Subcutaneous abdominal adipose tissue (tissue), 5 donors: ENCODE data around the gene RTEL1.
"Not testable (repeated sequence)": the region's sequence is repeated elsewhere in the genome, so short reads cannot be mapped to it uniquely, and the experiment has no call there.

Experiments
- H3K27ac ChIP-seq: one replicate; pipeline ENCODE4 v1.7.0; 2013; ENCODE audit warnings: low read depth, mild to moderate bottlenecking, inconsistent platforms, low read length, moderate library complexity
- H3K27me3 ChIP-seq, 5 donors: one replicate each; pipeline ENCODE4 v1.7.0; 2013; ENCODE audit warnings: low read length in 5 of 5, inconsistent platforms in 1 of 5; ENCODE audit not compliant: control insufficient read depth in 5 of 5, insufficient read depth in 4 of 5
- H3K36me3 ChIP-seq, 5 donors: one replicate each; pipeline ENCODE4 v1.7.0; 2013; ENCODE audit warnings: low read length in 5 of 5; ENCODE audit not compliant: control insufficient read depth in 5 of 5, insufficient read depth in 5 of 5
- H3K4me1 ChIP-seq, 5 donors: one replicate each; pipeline ENCODE4 v1.7.0; 2013; ENCODE audit warnings: low read length in 5 of 5, mild to moderate bottlenecking in 3 of 5, moderate library complexity in 1 of 5; ENCODE audit not compliant: control insufficient read depth in 5 of 5, insufficient read depth in 5 of 5
- H3K4me3 ChIP-seq, 5 donors: one replicate each; pipeline ENCODE4 v1.7.0; 2013; ENCODE audit warnings: low read length in 5 of 5, low read depth in 1 of 5
- H3K9ac ChIP-seq, 5 donors: one replicate each; pipeline ENCODE4 v1.7.0; 2013; ENCODE audit warnings: low read length in 5 of 5, mild to moderate bottlenecking in 4 of 5, moderate library complexity in 3 of 5
- H3K9me3 ChIP-seq, 5 donors: one replicate each; pipeline ENCODE4 v1.7.0; 2013; ENCODE audit warnings: low read length in 5 of 5; ENCODE audit not compliant: control insufficient read depth in 5 of 5
- donor health status: healthy.
- donor health status: healthy.
- donor health status: healthy.
- donor health status: healthy.
- donor health status: healthy.

The RTEL1 gene

DNA sequence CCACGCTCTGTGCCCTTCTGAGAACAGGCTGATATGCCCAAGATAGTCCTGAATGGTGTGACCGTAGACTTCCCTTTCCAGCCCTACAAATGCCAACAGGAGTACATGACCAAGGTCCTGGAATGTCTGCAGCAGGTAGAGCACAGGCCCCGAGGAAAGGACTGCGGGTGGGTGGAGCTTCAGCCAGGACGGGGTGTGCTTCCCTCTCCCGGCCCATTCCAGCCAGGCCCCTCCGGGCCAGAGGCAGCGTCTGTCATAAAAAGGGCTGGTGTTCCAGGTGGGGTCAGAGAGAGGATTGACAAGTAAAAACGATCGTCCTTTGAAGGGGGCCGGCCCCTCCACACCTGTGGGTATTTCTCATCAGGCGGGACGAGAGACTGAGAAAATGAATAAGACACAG, 1.3 kb downstream of the RTEL1 start:
- Histone ChIP-seq H3K27ac (peak overlapping the region; percentile 92), H3K27me3 (peaks cover 0 to 6% (median 0%) of the 10 kb centered on the region in 5 donors), H3K9ac (peak overlapping the region; percentile 3 to 91 (median 90)), H3K4me1 (peaks cover 6 to 26% (median 24%) of the 10 kb centered on the region in 5 donors), H3K9me3 (no peaks in the 10 kb centered on the region), H3K4me3 (peak overlapping the region; percentile 78 to 86 (median 82)), H3K36me3 (peaks cover 0 to 39% (median 35%) of the 10 kb centered on the region in 5 donors)

DNA sequence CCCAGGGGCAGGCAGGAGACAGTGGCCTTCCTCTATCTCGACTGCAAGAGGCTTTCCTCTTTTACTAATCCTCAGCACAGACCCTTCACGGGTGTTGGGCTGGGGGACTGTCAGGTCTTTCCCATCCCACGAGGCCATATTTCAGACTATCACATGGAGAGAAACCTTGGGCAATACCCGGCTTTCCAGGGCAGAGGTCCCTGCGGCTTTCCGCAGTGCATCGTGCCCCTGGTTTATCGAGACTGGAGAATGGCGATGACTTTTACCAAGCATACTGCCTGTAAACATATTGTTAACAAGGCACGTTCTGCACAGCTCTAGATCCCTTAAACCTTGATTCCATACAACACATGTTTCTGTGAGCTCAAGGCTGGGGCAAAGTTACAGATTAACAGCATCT, 2.1 kb downstream of the RTEL1 start:
- not testable (repeated sequence) for H3K27me3 ChIP-seq, H3K9me3 ChIP-seq, H3K9ac ChIP-seq, H3K27ac ChIP-seq, H3K4me3 ChIP-seq
- Histone ChIP-seq H3K36me3 (peaks cover 0 to 46% (median 40%) of the 10 kb centered on the region in 5 donors), H3K4me1 (peaks cover 6 to 26% (median 24%) of the 10 kb centered on the region in 5 donors)

DNA sequence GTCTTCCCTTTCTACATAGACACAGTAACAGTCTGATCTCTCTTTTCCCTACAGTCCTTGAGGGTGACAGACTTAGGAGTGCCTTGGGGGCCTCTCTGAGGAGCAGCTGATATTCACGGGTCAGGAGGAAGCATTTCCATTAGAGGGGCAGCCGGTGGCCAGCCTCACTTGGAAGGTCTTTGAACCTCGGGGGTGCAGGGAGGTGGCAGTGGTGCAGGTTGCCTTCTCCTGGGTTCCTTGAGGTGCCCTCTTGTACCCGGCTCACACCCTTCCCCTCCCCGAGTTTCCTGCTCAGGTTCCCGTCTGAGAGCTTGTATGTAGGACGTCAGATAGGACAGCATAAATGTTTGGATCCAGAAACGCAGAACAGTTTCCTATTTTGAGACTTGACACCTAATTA, 2.5 kb downstream of the RTEL1 start:
- H3K27me3 ChIP-seq, result no peaks in the 10 kb centered on the region
- no peak overlapping the region for H3K9ac ChIP-seq
- no peak overlapping the region for H3K27ac ChIP-seq
- H3K36me3 ChIP-seq, result peaks cover 0 to 50% (median 40%) of the 10 kb centered on the region in 5 donors
- H3K4me3 ChIP-seq, result no peak overlapping the region
- peaks cover 6 to 26% (median 24%) of the 10 kb centered on the region in 5 donors for H3K4me1 ChIP-seq
- no peaks in the 10 kb centered on the region for H3K9me3 ChIP-seq

DNA sequence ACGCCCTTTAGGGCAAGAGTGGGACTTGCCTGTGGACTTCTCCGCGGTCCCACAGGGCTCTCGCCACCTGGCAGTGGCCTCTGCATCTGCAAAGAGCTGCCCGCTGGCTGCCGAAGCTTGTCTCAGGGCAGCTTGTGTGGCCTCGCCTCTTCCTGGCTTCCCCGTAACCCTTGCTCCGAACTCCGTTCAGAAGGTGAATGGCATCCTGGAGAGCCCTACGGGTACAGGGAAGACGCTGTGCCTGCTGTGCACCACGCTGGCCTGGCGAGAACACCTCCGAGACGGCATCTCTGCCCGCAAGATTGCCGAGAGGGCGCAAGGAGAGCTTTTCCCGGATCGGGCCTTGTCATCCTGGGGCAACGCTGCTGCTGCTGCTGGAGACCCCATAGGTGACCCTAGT, 3.0 kb downstream of the RTEL1 start:
- Histone ChIP-seq H3K36me3 (peaks cover 0 to 55% (median 44%) of the 10 kb centered on the region in 5 donors), H3K4me1 (peaks cover 6 to 26% (median 24%) of the 10 kb centered on the region in 5 donors), H3K9ac (no peak overlapping the region), H3K9me3 (no peaks in the 10 kb centered on the region), H3K4me3 (no peak overlapping the region), H3K27ac (no peak overlapping the region), H3K27me3 (no peaks in the 10 kb centered on the region)

DNA sequence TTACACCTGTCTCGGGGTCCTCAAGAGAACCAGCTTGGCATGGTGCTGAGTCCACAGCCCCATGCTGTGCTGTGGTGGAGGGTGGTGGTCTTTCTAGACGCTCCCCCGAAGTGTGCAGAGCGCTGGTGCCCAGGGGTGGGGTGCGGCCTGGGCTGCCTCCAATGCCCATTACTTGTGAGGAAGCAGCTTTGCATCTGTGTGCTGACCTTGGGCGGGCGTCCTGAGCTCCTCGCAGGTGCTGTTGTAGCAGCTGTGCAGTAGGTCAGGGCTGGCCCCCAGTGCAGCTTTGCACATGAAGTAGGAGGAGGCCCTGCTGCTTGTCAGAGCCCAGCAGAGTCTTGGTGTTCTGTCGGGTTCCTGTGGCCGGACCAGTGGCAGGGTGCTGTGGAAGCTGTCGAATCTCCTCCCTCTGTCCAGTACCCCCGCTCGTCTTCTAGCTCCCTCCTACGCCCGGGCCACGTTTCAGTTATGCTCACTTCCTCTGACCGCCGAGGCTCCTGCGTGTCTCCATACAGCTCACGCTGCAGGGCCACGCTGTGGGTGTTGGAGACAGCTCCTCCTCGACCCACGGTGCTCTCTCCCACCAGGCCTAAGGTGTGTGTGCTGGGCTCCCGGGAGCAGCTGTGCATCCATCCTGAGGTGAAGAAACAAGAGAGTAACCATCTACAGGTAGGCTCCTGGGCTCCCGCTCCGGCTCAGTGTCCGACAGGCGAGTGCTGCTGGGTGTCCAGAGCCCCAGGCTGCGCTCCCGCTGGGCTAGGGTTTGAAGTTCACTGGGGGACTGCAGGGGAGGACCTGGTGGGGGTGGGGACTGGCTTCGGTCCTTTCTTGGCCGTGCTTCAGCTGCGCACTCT, 4.1 kb downstream of the RTEL1 start:
- H3K27ac ChIP-seq, result no peak overlapping the region
- no peaks in the 10 kb centered on the region for H3K9me3 ChIP-seq
- H3K27me3 ChIP-seq, result no peaks in the 10 kb centered on the region
- H3K4me1 ChIP-seq, result peaks cover 6 to 23% (median 21%) of the 10 kb centered on the region in 5 donors
- H3K9ac ChIP-seq, result no peak overlapping the region
- peaks cover 0 to 64% (median 51%) of the 10 kb centered on the region in 5 donors for H3K36me3 ChIP-seq
- no peak overlapping the region for H3K4me3 ChIP-seq

DNA sequence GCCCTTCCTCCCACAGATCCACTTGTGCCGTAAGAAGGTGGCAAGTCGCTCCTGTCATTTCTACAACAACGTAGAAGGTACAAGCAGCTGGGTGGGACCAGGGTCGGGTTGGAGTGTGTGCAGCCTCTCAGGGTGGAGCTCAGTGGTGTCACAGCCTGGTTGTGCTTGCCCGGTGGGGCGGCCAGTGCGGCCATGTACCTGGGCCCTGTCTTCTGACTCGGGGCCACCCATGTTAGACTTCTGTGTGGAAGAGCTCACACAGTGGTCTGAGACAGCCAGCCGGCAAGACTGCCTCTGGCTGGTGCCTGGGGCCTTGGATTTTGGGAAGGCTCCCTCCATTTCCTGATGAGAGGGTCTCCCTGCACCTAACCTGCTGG, 4.7 kb downstream of the RTEL1 start:
- Histone ChIP-seq H3K27ac (no peak overlapping the region), H3K4me1 (peaks cover 6 to 17% (median 15%) of the 10 kb centered on the region in 5 donors), H3K36me3 (peaks cover 0 to 70% (median 58%) of the 10 kb centered on the region in 5 donors), H3K9me3 (no peaks in the 10 kb centered on the region), H3K9ac (no peak overlapping the region), H3K27me3 (no peaks in the 10 kb centered on the region), H3K4me3 (no peak overlapping the region)

DNA sequence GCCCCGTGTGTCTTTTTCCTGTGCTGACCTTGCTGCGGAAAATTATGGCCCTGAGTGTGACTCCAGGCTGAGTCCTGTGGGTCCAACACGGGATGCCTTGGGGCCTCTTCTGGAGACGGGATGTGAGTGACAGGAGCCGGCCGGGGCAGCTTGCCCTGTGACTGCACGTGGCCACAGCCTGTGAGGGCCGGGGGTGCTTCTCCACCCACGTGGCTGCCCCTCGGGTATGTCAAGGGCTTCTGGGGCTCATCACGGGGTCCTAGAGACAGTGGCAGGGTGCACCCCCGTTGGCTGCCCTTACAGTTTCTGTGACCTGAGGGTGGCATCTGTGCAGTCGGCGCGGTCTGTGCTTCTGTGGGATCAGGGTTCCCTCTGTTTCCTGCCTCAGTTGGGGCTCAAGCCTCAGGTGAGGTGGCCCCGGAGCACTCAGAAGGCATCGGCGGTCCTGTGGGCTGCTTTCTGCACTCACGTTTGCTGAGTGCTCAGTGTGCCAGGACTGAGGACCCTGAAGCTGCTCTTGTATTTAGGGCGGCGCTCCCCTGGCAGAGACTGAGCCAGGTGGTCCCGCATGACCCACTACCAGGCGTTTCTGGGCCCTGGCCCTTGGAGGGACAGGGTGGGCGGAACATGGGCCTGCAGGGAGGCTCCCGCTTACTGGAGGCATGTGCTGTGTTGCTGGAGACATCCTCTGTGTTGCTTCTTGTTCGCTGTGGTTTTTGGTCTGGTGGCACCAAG, 5.4 kb downstream of the RTEL1 start:
- no peak overlapping the region for H3K4me3 ChIP-seq
- no peaks in the 10 kb centered on the region for H3K27me3 ChIP-seq
- no peak overlapping the region for H3K27ac ChIP-seq
- no peak overlapping the region for H3K9ac ChIP-seq
- H3K36me3 ChIP-seq, result peaks cover 0 to 77% (median 65%) of the 10 kb centered on the region in 5 donors
- peaks cover 6 to 14% (median 13%) of the 10 kb centered on the region in 5 donors for H3K4me1 ChIP-seq
- H3K9me3 ChIP-seq, result no peaks in the 10 kb centered on the region

DNA sequence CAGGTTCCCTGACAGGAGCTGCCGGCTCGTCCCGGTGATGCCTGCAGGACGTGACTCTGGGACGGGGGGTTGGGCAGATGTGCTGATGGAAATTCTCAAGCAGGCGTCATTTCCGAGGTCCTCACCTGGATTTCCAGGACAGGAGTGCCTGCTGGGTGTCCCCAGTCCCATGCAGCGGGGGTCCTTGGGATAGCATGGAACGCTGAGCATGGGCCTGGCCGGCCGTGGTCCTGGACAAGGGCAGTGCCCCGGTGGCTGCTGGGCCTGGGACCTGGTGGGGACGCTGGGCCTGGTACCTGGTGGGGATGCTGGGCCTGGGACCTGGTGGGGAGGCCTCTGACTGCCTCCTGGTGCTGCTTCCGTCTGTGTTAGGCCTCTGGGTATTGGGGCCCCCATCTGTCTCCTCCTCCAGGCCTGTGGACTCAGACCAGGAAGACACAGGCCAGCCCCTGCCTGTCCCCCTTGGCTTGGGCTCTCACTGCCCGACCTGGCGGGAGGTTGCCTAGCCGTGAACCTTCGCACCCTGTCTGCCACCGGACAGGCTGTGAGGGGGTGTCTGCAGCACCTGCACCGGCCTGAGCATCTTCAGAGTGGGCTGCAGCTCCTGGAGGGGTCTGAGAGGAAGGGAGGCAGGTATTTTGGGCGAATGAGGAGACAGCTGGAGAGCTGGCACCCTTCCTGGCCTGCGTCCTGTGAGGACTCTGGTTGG, 6.2 kb downstream of the RTEL1 start:
- Histone ChIP-seq H3K9me3 (no peaks in the 10 kb centered on the region), H3K4me1 (peaks cover under 1 to 6% (median 5%) of the 10 kb centered on the region in 5 donors), H3K36me3 (peaks cover 0 to 85% (median 69%) of the 10 kb centered on the region in 5 donors), H3K27me3 (no peaks in the 10 kb centered on the region), H3K27ac (no peak overlapping the region), H3K4me3 (no peak overlapping the region), H3K9ac (no peak overlapping the region)

DNA sequence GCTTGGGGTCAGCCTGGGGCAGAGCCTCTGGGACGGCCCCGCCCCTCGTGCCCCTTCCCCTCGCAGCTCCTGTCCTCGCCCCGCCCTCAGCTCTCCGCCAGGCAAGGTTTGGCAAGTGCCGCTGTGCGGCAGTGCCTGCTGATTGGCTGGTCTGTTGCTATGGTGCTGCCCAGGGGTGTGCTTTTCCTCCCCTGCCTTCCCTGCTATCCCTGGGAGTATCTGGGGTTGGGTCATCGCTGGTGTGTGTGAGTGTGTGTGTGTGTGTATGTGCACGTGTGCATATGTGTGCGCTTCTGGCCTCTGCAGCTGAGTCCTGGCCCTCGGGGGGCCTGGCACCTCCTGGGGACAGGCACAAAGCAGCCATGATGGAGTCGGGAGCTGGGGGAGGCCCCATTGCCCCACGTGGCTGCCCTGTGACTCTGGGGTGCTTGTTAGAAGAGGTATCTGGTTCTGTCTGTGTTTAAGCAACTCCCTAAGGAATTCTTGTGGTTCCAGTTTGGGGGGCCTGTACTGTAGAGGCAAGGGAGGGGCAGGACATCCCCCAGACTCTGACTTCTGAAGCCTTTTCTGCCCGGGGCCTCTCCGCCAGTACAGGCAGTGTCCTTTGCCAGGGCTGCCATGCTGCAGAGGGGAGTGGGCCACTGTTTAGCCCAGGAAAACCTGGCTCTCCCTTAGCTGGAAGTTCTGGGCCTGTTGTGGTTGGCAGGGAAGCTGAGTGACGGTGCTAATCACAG, 6.9 kb downstream of the RTEL1 start:
- no peak overlapping the region for H3K4me3 ChIP-seq
- no peaks in the 10 kb centered on the region for H3K4me1 ChIP-seq
- H3K27ac ChIP-seq, result no peak overlapping the region
- no peaks in the 10 kb centered on the region for H3K27me3 ChIP-seq
- H3K9me3 ChIP-seq, result no peaks in the 10 kb centered on the region
- H3K36me3 ChIP-seq, result peaks cover 0 to 87% (median 69%) of the 10 kb centered on the region in 5 donors
- H3K9ac ChIP-seq, result no peak overlapping the region
